ENCODE measurements around the gene SLC25A22.

DNA sequence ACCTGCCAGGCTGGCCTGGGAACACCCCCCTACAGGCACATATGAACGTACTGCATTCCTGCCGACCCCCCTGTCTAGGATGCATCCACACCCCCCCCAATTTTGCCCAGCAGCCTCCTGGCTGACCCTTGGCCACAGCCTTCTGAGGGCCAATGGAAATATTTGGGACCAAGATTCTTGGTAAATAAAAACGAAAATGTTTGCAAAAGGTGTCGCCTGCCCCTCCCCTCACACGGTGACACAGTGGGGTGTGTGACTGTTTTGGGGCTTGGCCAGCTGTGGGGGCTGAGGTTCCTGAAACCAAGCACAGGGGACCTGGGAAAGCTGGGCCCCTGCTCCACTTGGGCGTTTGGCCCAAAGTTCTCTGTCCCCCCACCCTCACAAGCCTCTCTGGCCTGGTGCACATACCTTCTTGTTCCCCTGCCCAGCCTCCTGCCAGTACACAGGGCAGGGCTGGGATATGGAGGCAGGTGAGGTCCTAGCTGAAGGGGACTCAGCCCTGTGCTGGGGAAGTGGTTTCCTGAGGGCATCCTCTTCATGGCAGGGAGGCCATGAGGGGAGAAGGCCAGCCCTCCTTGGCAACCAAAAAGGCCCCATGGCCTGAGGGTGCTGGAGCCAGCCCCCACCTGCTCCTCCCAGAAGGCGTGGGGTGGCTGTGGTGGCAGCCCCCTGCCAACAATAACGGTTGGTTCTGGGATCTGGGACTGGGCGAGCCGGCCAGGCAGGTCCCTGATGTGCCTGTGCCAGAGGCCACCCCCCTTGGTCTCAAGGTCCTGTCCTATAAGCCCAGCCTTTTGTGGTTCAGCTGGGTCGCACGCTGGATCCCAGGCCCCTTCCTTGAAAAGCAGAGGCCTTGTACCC is 27.5 kb upstream of the SLC25A22 start:
- TF ChIP-seq FOXM1 (IDR thresholded peaks at IDR 0.05; ENCODE audit: borderline replicate concordance, low read depth) (no peak), EP300 (IDR thresholded peaks at IDR 0.05; ENCODE audit: borderline replicate concordance) (no peak), NFIC (IDR thresholded peaks at IDR 0.05) (no peak; the same call in 1 of the 2 replicates), EGR1 (IDR thresholded peaks at IDR 0.05) (no peak), TEAD4 (IDR thresholded peaks at IDR 0.05) (no peak), YY1 (IDR thresholded peaks at IDR 0.05; ENCODE audit: low read depth) (no peak), TCF12 (IDR thresholded peaks at IDR 0.05; ENCODE audit: low read depth) (no peak)
- TF ChIP-seq, protein P1, sequence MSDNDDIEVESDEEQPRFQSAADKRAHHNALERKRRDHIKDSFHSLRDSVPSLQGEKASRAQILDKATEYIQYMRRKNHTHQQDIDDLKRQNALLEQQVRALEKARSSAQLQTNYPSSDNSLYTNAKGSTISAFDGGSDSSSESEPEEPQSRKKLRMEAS (IDR thresholded peaks at IDR 0.05): no peak
- TF ChIP-seq, protein P2, sequence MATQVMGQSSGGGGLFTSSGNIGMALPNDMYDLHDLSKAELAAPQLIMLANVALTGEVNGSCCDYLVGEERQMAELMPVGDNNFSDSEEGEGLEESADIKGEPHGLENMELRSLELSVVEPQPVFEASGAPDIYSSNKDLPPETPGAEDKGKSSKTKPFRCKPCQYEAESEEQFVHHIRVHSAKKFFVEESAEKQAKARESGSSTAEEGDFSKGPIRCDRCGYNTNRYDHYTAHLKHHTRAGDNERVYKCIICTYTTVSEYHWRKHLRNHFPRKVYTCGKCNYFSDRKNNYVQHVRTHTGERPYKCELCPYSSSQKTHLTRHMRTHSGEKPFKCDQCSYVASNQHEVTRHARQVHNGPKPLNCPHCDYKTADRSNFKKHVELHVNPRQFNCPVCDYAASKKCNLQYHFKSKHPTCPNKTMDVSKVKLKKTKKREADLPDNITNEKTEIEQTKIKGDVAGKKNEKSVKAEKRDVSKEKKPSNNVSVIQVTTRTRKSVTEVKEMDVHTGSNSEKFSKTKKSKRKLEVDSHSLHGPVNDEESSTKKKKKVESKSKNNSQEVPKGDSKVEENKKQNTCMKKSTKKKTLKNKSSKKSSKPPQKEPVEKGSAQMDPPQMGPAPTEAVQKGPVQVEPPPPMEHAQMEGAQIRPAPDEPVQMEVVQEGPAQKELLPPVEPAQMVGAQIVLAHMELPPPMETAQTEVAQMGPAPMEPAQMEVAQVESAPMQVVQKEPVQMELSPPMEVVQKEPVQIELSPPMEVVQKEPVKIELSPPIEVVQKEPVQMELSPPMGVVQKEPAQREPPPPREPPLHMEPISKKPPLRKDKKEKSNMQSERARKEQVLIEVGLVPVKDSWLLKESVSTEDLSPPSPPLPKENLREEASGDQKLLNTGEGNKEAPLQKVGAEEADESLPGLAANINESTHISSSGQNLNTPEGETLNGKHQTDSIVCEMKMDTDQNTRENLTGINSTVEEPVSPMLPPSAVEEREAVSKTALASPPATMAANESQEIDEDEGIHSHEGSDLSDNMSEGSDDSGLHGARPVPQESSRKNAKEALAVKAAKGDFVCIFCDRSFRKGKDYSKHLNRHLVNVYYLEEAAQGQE (IDR thresholded peaks at IDR 0.05; ENCODE audit: low read depth): no peak
